Right forelimb (tissue), 1 donor: ENCODE data around the gene PLSCR1.
A peak's percentile ranks its signal among the peaks of the same experiment; 100 is the strongest.

Experiments used
- DNase-seq: peaks from one replicate; pipeline ENCODE4 v3.0.0-alpha.2; 2018

PLSCR1 gene

GRCh38 chr3:146544002-146544928 lies at the start of gene PLSCR1:
PLSCR1 (minus strand) TSS chr3:146544607; CDS start chr3:146536552, 8,055 bp downstream.
- peak; percentile 89 for DNase-seq

GRCh38 chr3:146593776-146594175 lies 49.4 kb upstream of the PLSCR1 start:
- DNase-seq: no peak

GRCh38 chr3:146590521-146590920 lies 46.1 kb upstream of the PLSCR1 start:
- DNase-seq: no peak

GRCh38 chr3:146589899-146590508 lies 45.6 kb upstream of the PLSCR1 start:
- DNase-seq: no peak

GRCh38 chr3:146585156-146585555 lies 40.7 kb upstream of the PLSCR1 start:
- DNase-seq: no peak

GRCh38 chr3:146581951-146582467 lies 37.6 kb upstream of the PLSCR1 start:
- no peak for DNase-seq

GRCh38 chr3:146581080-146581601 lies 36.7 kb upstream of the PLSCR1 start:
- DNase-seq: no peak

- DNase-seq: no peak
Measured at GRCh38 chr3:146577662-146578061, 33.3 kb upstream of the PLSCR1 start.

GRCh38 chr3:146575636-146576035 lies 31.2 kb upstream of the PLSCR1 start:
- no peak for DNase-seq

- no peak for DNase-seq
Measured at GRCh38 chr3:146574173-146574572, 29.8 kb upstream of the PLSCR1 start.

- DNase-seq: no peak
Measured at GRCh38 chr3:146569314-146569713, 24.9 kb upstream of the PLSCR1 start.

- no peak for DNase-seq
Measured at GRCh38 chr3:146566138-146566537, 21.7 kb upstream of the PLSCR1 start.

- no peak for DNase-seq
Measured at GRCh38 chr3:146561879-146562278, 17.5 kb upstream of the PLSCR1 start.

GRCh38 chr3:146561463-146561862 lies 17.1 kb upstream of the PLSCR1 start:
- no peak for DNase-seq

- DNase-seq: no peak
Measured at GRCh38 chr3:146560678-146561077, 16.3 kb upstream of the PLSCR1 start.

GRCh38 chr3:146559388-146559787 lies 15.0 kb upstream of the PLSCR1 start:
- DNase-seq: no peak

- DNase-seq: no peak
Measured at GRCh38 chr3:146558781-146559180, 14.4 kb upstream of the PLSCR1 start.

- no peak for DNase-seq
Measured at GRCh38 chr3:146557745-146558144, 13.3 kb upstream of the PLSCR1 start.

GRCh38 chr3:146555311-146555710 lies 10.9 kb upstream of the PLSCR1 start:
- no peak for DNase-seq

GRCh38 chr3:146554151-146554760 lies 9.8 kb upstream of the PLSCR1 start:
- no peak for DNase-seq

- no peak for DNase-seq
Measured at GRCh38 chr3:146550743-146551510, 6.5 kb upstream of the PLSCR1 start.

GRCh38 chr3:146550070-146550615 lies 5.7 kb upstream of the PLSCR1 start:
- no peak for DNase-seq
